Lower leg skin (tissue), 3 donors: ENCODE measurements around the gene EBNA1BP2.
"Not testable (repeated sequence)": the region's sequence is repeated elsewhere in the genome, so short reads cannot be mapped to it uniquely, and the experiment has no call there.

Experiments
- CTCF ChIP-seq, 3 donors: fragments of 450-650 bp; IDR thresholded peaks; one replicate each; pipeline ENCODE4 v1.5.1; 2016; ENCODE audit warnings: antibody characterized with exemption in 3 of 3, mild to moderate bottlenecking in 3 of 3, moderate library complexity in 2 of 3
- POLR2A ChIP-seq, 2 donors: fragments of 450-650 bp; IDR thresholded peaks; one replicate each; pipeline ENCODE4 v1.6.1; 2016 to 2017; ENCODE audit warnings: antibody characterized with exemption in 2 of 2, mild to moderate bottlenecking in 1 of 2, moderate library complexity in 1 of 2

DNA sequence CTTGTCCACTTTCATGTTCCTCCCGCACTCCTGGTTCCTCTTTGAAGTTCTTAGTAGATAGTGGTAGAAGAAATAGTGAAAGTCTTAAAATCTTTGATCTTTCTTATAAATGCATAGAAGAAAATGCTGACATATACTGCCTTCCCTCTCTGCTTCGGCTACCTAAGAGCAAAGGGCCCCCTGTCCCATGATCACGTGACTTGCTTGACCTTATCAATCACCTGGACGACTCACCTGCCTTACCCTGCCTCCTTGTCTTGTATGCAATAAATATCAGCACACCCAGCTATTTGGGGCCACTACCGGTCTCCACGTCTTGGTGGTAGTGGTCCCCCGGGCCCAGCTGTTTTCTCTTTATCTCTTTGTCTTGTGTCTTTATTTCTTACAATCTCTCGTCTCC is 32.8 kb downstream of the EBNA1BP2 start:
- not testable (repeated sequence) for TF ChIP-seq CTCF, POLR2A (IDR thresholded peaks at IDR 0.05)
